GM12864 (cell line): ENCODE results near the gene C3orf52.

Source experiments
- DNase-seq: peaks from one replicate; pipeline ENCODE4 v3.0.0-alpha.2; 2011; ENCODE audit warnings: low read depth
- H3K4me3 ChIP-seq: 2 replicates; pipeline ENCODE4 v1.5.1; 2011; ENCODE audit warnings: mild to moderate bottlenecking, low read depth, low read length, control low read depth
- TF ChIP-seq, protein P1 (sequence below): IDR thresholded peaks from 2 replicates; pipeline ENCODE4 v1.5.1; 2011; ENCODE audit warnings: low read depth, mild to moderate bottlenecking, moderate library complexity, low read length, control low read depth, inconsistent platforms; ENCODE audit errors: missing control alignments

C3orf52 gene

DNA sequence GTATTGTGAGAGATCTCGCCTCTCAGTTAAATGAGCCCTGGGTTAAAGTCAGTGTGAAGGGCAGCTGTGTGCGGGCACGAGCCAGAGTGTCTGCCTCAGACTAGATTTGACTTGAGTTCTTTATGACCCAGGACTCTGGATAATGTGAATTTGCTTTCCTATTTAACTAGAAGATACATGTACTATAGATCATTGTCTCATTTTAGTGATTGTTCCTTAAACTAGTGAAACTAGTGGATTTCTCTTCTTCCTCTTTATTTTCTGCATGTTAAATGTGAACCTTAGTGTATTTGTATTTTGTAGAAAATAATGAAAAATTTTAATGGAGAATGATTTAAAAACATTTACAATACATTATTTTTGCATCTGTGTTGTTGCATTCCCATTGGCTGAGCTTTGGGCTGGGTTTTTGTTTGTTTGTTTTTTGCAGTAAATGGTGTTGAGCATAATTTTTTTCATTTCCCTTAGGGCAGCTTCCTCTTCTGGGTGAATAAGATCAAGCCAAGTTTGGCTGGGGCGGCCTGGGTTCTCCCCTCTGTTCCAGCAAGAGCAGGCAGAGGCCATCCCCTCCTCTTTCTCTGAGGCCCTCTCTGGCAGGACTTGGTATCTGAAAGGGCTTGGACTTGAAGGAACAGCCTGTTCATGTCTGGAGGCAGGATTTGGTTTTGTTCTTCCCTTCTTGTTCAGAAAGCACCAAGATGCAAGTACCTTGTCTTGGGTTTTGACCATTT is 31.8 kb downstream of the C3orf52 start:
- H3K4me3 ChIP-seq: peak overlapping the region; percentile 27; the same call in 1 of the 2 replicates
- TF ChIP-seq, protein P1, sequence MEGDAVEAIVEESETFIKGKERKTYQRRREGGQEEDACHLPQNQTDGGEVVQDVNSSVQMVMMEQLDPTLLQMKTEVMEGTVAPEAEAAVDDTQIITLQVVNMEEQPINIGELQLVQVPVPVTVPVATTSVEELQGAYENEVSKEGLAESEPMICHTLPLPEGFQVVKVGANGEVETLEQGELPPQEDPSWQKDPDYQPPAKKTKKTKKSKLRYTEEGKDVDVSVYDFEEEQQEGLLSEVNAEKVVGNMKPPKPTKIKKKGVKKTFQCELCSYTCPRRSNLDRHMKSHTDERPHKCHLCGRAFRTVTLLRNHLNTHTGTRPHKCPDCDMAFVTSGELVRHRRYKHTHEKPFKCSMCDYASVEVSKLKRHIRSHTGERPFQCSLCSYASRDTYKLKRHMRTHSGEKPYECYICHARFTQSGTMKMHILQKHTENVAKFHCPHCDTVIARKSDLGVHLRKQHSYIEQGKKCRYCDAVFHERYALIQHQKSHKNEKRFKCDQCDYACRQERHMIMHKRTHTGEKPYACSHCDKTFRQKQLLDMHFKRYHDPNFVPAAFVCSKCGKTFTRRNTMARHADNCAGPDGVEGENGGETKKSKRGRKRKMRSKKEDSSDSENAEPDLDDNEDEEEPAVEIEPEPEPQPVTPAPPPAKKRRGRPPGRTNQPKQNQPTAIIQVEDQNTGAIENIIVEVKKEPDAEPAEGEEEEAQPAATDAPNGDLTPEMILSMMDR: peak; percentile 46
- DNase-seq: no peak

DNA sequence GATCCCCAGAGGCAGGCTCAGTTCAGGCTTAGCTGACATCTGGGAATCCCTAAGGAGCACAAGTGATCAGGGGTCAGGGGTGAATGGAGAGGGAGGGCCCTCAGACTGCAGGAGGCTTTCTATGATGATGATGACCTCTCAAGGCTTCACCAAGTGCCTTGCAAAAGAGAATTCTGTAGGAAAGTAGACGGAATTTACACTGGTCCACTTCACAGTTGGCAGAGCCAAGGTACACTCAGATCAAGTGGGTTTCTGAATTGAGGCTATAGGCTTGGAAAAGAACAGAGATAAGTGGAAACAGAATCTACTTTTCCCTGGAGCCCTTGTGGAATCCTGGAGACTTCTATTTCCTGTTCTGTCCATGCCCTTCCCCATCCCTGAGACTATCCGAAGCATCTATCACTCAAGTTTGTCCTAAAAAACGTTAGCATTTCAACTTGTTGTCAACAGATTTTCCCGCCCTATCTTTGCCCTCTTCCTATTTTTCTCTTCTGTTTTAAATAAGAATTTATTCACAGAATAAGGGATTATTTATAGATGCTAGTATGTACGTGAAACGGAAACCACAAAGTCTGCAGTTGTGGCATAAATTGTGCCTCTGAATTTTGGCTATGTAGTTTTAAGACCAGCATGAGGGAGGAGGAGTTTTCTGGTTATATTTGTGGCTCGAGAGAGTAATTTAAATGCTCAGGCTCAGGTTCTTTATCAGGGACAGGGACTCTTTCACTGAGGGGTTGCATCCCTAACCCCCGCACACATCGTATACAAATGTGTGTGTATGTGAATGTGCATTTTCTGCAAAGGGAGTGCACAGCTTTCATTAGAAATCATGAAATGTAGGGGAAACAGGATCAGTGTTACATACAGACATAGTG is 34.0 kb downstream of the C3orf52 start:
- peak; percentile 63 for DNase-seq
- TF ChIP-seq, protein P1: no peak
- no peak overlapping the region for H3K4me3 ChIP-seq

- no peak for DNase-seq
- H3K4me3 ChIP-seq: no peak overlapping the region
- TF ChIP-seq, protein P1: no peak
Observed at GRCh38 chr3:112121577-112122547, 35.7 kb downstream of the C3orf52 start.

GRCh38 chr3:112122870-112123269 is 36.7 kb downstream of the C3orf52 start:
- no peak for DNase-seq
- TF ChIP-seq, protein P1: no peak
- no peak overlapping the region for H3K4me3 ChIP-seq

DNA sequence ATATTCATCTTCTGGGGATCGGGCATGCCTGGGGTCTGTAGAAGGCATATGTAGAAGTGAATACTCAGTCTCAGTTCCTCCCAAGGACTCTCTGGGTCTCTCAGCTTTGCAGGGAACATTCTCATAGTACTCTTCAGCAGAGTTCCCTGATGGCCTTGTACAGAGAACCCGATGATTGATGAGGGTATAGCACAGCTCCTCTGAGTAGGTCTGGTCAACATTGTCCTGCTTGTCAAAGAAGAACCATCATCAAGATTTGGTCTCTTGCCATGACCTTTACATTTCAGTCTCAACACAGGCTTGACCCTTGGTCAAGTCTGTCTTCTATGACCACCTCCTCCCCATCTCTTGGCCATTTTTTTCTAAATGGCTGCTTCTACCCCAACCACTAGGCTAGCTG is 37.4 kb downstream of the C3orf52 start:
- TF ChIP-seq, protein P1: no peak
- H3K4me3 ChIP-seq: no peak overlapping the region
- DNase-seq: no peak

DNA sequence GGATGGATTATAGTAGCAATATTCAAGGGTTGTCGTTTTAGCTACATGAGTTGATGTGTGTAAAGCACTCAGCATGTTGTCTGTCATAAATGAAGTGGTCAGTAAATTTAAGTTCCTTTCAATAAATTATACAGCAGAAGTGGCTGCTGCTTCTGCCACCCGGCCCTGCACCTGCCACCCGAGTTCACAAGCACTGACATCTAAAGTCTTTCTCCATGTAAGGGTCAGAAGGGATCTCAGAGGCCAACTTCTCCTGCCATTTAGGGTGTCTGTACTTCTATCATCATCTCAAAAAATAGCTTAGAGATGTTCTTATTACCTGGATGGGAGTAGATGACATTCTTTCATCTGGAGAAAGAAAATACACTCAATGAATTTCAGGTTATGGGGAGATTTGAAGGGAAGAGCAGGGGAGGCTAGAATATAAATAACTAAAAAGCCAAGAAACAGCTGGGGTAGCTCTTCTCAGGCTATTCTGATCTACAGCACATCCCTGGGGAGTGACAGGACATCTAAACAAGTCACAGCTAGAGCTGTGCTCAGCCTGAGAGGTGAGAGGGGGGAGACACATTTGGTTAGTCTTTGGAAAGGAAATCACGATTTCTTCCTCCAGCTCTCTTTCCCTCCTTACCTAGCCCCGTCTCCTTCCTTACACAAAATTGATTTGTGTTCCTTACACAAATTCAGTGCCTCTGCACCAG is 38.9 kb downstream of the C3orf52 start:
- TF ChIP-seq, protein P1: no peak
- H3K4me3 ChIP-seq: no peak overlapping the region
- no peak for DNase-seq
